ENCODE results near the gene MAPT.

DNA sequence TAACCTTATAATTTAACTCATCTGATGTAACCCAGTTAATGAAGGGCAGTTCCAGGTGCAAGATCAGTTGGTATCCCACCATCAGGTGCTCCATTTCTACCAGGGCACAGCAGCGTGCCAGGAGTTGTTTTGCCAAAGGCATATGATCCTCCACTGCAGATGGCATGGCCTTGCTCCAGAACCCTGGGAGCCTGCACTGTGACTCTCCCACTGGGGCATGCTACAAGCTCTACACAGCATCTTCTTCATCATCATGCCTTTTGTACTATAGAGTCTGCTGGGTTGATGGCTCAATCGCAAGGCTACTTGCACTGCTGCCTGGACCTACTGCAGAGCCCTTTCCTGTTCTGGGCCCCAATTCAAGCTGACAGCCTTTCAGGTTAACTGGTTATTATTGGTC is 11.3 kb upstream of the MAPT start:
- TF ChIP-seq POLR2A (IDR thresholded peaks at IDR 0.05; ENCODE audit: low read depth, low read length), result no peak
- TF ChIP-seq POLR2AphosphoS5 (IDR thresholded peaks at IDR 0.05; ENCODE audit: low read depth, low read length), result no peak
